IPS DF 4.7 (cell line): ENCODE data around the gene OGFR.

Experiments
- DNase-seq: peaks from one replicate; pipeline ENCODE4 v3.0.0-alpha.2; 2013; ENCODE audit warnings: low spot score; ENCODE audit errors: extremely low read depth

Gene OGFR

GRCh38 chr20:62769346-62770071 is 35.1 kb upstream of the OGFR start:
- no peak for DNase-seq

GRCh38 chr20:62770111-62770910 is 34.3 kb upstream of the OGFR start:
- DNase-seq, result no peak

- no peak for DNase-seq
Observed at GRCh38 chr20:62770916-62771315, 33.7 kb upstream of the OGFR start.

GRCh38 chr20:62771396-62772102 is 33.1 kb upstream of the OGFR start:
- no peak for DNase-seq

- DNase-seq, result no peak
Observed at GRCh38 chr20:62772103-62772611, 32.5 kb upstream of the OGFR start.

- no peak for DNase-seq
Observed at GRCh38 chr20:62772619-62772989, 32.0 kb upstream of the OGFR start.

- no peak for DNase-seq
Observed at GRCh38 chr20:62772990-62773844, 31.4 kb upstream of the OGFR start.

GRCh38 chr20:62773845-62774714 is 30.6 kb upstream of the OGFR start:
- DNase-seq, result no peak

- DNase-seq, result no peak
Observed at GRCh38 chr20:62774762-62775161, 29.9 kb upstream of the OGFR start.

- DNase-seq, result no peak
Observed at GRCh38 chr20:62775206-62775605, 29.4 kb upstream of the OGFR start.

- DNase-seq, result no peak
Observed at GRCh38 chr20:62776035-62776691, 28.5 kb upstream of the OGFR start.

GRCh38 chr20:62776692-62777527 is 27.7 kb upstream of the OGFR start:
- no peak for DNase-seq

- DNase-seq, result no peak
Observed at GRCh38 chr20:62777528-62777830, 27.2 kb upstream of the OGFR start.

- no peak for DNase-seq
Observed at GRCh38 chr20:62778058-62778457, 26.6 kb upstream of the OGFR start.

- no peak for DNase-seq
Observed at GRCh38 chr20:62778601-62779416, 25.8 kb upstream of the OGFR start.

GRCh38 chr20:62779417-62779685 is 25.3 kb upstream of the OGFR start:
- no peak for DNase-seq

- DNase-seq, result no peak
Observed at GRCh38 chr20:62780204-62780603, 24.4 kb upstream of the OGFR start.

GRCh38 chr20:62780696-62781095 is 23.9 kb upstream of the OGFR start:
- no peak for DNase-seq
